ENCODE measurements around the gene RETN.

RETN gene

GRCh38 chr19:7685546-7686445 lies 16.9 kb downstream of the RETN start:
- no peak for DNase-seq

- no peak for DNase-seq
Measured at GRCh38 chr19:7687177-7687576, 18.3 kb downstream of the RETN start.

- DNase-seq: no peak
Measured at GRCh38 chr19:7689165-7689564, 20.3 kb downstream of the RETN start.

- no peak for DNase-seq
Measured at GRCh38 chr19:7690779-7691258, 22.0 kb downstream of the RETN start.

- DNase-seq: no peak
Measured at GRCh38 chr19:7691497-7691896, 22.6 kb downstream of the RETN start.

DNA sequence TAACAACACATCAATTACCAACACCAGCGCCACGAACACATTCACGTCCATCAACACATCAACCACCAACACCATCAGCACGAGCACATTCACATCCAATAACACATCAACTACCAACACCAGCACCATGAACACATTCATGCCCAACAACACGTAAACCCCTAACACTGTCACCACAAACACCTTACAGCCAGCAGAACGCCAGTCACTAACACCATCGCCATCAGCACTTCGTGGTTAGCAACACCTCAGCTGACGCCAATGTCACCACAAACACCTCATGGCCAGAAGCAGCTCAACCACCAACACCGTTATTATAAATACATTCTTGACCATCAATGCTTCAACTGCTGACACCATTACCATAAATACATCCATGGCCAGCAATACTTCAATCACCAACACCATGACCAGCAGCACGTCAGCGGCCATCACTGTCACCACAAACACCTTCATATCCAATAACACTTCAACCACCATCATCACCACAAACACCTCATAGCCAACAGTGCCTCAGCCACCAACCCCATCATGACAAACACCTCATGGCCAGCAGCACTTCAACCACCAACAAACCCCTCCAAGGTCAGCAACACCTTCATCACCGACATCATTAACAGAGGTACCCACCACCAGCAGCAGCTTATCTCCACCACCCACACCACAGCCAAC lies 23.7 kb downstream of the RETN start:
- no peak for DNase-seq

DNA sequence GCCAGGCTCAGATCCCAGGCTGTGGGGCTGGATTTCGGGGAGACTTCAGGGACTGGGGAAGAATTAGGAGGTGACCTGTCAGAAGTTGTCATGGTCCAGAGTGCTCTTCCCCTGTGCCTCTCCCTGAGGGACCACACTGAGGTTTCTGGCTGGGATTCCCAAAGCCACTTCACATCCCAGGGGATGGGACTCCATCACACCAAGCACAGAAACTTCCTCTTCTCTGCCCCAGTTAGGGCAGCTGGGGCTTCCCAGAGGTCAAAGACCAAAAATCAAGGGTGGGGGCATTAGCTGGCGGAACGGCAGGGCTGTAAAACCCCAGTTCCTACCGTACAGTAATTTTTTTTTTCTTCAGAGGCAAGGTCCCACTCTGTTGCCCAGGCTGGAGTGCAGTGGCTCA lies 25.6 kb downstream of the RETN start:
- DNase-seq: no peak

DNA sequence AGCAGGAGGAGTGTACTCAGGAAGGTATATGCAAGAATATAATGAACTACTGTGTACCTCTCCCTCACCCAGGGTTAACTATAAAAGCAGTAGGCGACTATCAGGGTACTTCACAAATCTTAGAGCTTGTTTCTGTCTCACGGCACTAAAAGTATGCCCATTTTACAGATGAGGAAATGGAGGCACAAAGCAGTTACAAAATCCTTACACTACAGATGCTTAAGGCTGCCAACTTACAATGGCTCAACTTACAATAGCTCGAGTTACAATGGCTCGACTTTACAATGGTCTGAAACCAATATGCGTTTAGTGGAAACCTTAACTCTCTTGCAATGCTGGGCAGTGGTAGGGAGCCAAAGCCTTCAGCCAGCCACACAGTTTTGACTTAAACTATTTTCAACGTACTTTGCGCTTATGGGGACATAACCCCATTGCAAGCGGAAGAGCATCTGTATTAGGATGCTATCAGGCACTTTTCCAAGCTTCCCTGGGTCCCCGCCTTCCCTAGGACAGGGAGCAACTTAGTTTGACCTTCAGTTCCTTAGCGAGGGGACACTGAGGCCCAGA lies 29.0 kb downstream of the RETN start:
- no peak for DNase-seq

DNA sequence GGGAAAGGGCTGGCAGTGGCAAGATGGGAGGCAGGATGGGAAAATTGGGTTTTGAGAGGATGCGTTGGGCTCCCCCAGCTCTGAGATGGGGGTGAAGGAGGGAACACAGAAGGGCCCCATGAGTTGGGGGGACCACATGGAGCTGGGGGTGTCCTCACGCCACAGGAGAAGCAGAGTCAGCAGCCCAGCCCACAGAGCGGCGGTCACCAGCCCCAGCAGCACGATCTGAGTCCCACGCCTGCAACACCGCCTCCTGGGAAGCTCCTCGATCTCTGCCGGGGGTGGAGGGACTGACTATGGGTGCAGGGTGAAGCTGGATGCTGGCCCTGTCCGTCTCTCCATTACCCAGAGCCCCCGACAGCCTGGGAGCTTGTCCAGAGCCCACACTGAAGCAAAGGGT lies 29.7 kb downstream of the RETN start:
- no peak for DNase-seq

DNA sequence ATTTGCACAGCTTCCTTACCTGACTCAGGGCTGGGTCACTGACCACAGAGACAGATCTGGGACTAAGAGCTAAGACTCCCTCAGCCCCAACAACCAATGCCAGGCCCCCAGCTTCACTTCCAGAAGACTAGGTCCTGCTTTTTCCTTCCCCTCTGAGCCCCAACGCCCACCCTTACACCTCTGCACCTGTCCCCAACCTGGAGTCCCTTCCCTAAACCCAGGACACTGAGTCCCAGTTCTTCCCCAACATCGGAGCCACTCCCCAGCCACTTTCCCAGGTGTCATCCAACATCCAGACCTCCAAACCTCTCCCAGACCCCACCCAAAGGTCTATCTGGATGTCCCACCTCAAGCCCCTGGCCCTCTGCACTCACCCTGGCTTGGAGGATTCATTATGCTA lies 30.2 kb downstream of the RETN start:
- no peak for DNase-seq

DNA sequence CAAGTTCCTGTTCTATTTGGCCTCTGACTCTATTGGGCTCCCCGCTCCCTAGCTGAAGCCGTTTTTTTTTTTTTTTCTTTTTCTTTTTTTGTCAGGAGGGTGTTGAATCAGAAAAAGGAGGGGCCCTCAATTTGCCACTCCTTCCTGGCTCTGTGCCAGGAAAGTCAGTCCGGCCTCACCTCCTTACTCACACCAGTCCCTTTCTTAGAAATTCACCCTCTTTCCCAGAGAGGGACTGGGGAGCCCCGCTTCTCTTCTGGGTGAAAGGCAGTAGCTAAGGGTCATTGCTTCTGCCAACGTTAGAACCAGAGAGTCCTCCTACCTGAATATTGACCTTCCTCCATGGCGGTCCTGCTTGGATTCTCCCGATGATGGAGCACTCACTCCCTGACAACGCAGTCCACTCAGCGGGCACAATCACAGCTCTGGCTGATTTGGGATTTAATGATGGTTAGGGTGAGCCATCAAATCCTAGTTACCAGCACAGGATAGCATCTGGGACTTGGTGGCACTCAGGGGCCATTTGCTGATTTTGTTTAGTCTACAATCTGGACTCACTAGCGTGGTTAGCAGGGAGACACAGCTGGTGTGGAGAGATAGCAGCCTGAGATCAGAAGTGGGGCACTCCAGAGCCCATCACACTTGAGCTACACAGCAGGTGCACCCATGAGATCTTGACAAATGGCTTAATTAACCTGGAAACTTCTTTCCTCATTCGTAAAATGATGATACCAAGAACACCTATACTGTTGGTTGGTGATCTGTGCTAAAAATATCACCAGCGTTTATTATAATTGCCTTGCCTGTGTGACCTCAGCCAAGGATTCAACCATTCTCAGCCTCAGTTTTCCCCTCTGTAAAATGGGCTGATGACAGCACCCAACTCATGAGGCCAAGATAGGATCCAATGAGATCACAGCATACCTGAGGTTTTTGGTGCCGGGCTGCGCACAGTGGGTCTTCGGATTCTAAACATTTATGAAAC lies 30.9 kb downstream of the RETN start:
- no peak for DNase-seq

DNA sequence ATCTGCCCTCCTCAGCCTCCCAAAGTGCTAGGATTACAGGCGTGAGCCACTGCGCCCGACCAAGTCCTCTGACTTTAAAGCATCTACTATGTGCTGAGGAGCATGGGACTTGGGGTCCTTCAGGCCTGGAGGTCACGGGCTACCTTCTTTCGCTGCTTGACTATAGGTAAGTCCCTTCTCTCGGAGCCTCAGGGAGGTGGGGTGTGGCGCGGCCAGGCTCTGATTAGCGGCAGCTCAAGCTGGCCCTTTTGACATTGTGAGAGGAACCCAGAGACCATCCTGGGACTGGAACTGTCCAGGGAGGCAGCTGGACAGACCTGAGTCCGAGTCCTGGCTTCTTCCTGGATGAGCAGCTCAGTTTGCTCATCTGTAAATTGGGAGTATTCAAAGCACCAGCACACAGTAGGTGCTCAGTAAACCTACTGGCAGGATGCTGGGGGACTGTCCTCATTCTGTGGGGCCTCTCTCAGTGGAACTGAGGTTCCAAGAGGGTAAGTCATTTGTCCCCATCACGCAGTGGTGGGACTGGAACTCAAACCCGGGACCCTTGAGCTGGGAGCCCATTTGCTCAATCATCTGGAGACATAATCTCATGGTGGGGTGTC lies 32.3 kb downstream of the RETN start:
- no peak for DNase-seq

GRCh38 chr19:7701654-7702457 lies 33.0 kb downstream of the RETN start, which contains the start of gene FCER2:
Gene FCER2 (minus strand): TSS chr19:7702131. CDS start chr19:7699760, 2,371 bp downstream.
- no peak for DNase-seq

DNA sequence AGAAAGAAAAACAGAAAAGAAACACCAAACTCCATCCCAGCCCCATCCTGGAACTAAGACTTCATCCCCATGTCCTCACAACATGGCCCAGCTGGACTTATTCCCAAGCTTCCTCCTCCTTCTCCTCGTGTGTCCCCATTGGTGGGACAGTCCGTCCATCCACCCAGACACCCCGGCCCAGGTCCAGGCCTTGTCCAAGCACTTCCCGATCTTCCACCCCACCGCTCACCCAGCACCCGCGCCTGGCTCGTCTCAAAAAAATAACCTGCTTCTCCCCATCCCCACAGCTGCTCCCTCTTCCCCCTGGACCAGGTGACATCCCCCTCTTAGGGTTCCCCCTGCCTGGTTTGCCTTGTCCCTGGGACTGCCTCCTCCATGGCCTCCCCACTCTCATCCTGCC lies 34.5 kb downstream of the RETN start:
- DNase-seq: no peak

DNA sequence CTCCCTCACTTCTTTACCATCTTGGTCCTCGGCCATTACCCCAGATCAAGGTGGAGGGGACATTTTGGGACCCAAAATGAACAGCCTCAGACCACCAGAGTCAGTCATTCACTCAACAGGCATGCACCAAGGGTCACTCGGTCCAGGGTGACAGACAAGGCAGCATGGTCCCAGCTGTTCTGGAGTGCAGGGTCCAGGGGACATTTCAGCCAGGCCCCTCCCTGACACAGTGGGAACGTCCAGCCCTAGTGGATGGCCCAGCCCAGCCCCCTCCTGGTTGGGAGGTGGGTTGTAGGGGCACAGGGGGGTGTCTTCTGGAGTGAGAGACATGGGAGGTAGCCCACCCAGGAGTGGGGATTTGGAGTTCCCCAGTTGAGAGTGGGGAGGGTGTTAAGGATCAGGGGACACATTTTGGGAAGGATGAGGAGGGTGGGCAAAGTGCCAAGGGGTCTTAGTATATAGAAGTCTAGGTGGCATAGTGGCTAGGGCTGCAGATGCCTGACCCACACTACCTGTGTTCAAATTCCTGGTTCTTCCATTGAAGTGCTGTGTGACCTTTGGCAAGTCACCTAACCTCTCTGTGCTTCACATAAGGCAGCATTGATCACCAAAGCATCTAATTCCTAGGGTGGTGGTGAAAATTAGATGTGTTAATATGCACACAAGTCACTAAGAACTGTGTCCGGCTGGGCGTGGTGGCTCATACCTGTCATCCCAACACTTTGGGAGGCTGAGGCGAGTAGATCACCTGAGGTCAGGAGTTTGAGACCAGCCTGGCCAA lies 35.6 kb downstream of the RETN start:
- no peak for DNase-seq

DNA sequence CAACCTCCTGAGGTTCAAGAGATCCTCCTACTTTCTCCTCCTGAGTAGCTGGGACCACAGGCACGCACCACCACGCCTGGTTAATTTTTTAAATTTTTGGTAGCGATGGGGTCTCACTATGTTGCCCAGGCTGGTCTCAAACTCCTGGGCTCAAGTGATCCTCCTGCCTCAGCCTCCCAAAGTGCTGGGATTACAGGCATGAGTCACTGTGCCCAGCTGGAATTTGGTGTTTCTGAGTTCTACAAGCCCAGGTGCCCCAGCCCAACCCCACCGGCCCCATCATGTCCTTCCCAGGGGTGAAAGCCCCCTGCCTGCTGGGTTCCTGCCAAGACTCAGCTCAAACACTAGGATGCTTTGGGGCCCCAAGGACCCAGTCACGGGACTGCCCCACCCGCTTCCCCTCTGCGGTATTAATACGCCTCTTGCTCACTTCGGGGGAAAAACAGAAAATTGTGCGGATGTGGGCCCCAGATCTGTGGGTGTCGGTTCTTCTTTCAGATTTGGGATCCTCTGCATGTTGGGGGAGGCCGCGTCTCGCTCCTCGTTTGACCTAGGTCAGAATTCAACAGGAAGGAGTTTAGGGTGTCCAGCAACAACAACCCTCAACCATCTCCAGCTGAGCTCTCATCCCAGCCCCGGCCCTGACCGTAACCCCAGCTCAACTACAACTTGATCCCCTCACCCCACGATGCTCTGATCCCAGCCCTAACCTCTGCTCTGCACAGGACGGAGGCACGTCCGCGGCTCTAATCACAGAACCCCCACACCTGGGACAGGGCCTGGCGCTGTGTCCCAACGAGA lies 36.7 kb downstream of the RETN start:
- no peak for DNase-seq

DNA sequence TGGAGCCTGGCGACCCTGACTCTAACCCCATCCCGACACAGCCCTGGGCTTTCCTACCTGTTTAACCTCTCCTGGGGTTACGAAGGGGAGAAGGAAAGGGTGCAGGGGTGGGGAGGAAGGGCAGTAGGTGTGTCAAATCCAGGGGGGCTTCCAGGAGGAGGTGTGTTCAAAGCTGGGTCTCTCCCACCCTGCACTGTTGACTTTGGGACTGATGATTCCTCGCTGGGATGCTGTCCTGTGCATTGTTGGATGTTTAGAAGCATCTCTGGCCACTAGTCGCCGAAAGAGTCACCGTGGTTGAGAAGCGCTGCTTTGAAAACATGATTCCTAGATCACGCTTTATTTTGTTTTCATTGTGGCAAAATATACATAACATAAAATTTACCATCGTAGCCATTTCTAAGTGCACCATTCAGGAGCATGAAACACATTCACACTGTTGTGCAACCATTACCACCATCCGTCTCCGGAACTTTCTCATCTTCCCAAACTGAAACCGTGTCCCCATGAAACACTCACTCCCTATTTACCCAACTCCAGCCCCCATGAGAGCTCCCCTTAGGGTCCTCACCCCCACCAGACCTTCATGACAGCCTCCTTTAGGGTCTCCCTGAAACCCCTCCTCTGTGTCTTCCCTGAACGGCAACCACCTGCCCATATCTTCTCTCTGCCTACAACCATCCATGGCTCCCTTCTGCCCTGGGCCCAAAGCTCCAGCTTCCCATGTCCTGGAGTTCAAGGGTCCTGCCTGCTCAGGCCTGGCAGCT lies 37.5 kb downstream of the RETN start:
- DNase-seq: no peak

DNA sequence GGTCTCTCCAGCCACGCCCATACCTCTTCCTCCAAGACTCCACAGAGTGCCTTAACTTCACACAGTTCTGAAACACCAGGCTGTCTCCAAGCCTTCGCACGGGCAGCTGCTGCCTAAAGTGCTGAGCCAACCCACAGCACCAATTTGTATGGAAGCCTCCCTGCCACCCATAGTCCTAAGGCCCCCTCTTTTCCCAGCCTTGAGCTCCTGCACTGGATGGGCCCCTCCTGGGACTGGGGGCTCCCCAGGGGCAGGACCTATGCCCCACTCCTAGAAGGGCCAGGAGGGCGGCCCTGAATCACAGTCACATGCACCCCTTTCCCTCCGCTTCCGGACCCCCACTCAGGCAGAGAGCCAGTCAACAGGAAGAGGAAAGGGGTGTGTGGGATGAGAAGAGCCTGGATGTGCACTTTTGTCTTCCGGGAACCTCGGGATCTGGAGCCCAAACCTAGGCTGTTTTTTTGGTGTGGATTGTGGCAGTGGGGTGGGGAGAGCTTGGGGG lies 38.2 kb downstream of the RETN start:
- no peak for DNase-seq
